ENCODE results near the gene TGM2.

Gene TGM2

GRCh38 chr20:38162878-38163875, 1.9 kb downstream of the TGM2 start:
- no peak for DNase-seq (ENCODE audit: extremely low read depth in 1 of 2, low read depth in 1 of 2)

GRCh38 chr20:38162149-38162548, 2.9 kb downstream of the TGM2 start:
- DNase-seq (ENCODE audit: extremely low read depth in 1 of 2, low read depth in 1 of 2): no peak

GRCh38 chr20:38161412-38161774, 3.7 kb downstream of the TGM2 start:
- DNase-seq (ENCODE audit: extremely low read depth in 1 of 2, low read depth in 1 of 2): no peak

- no peak for DNase-seq (ENCODE audit: extremely low read depth in 1 of 2, low read depth in 1 of 2)
These were observed 4.9 kb downstream of the TGM2 start for GRCh38 chr20:38159957-38160756.

- no peak for DNase-seq (ENCODE audit: extremely low read depth in 1 of 2, low read depth in 1 of 2)
These were observed 5.5 kb downstream of the TGM2 start for GRCh38 chr20:38159566-38159956.

- no peak for DNase-seq (ENCODE audit: extremely low read depth in 1 of 2, low read depth in 1 of 2)
These were observed 6.2 kb downstream of the TGM2 start for GRCh38 chr20:38158701-38159351.

GRCh38 chr20:38157635-38158495, 7.2 kb downstream of the TGM2 start:
- DNase-seq (ENCODE audit: extremely low read depth in 1 of 2, low read depth in 1 of 2): no peak

GRCh38 chr20:38156888-38157634, 8.0 kb downstream of the TGM2 start:
- DNase-seq (ENCODE audit: extremely low read depth in 1 of 2, low read depth in 1 of 2): no peak

- no peak for DNase-seq (ENCODE audit: extremely low read depth in 1 of 2, low read depth in 1 of 2)
These were observed 8.8 kb downstream of the TGM2 start for GRCh38 chr20:38156280-38156679.

- no peak for DNase-seq (ENCODE audit: extremely low read depth in 1 of 2, low read depth in 1 of 2)
These were observed 9.3 kb downstream of the TGM2 start for GRCh38 chr20:38155811-38156210.

- no peak for DNase-seq (ENCODE audit: extremely low read depth in 1 of 2, low read depth in 1 of 2)
These were observed 11.7 kb downstream of the TGM2 start for GRCh38 chr20:38153401-38153800.

GRCh38 chr20:38152621-38153221, 12.3 kb downstream of the TGM2 start:
- DNase-seq (ENCODE audit: extremely low read depth in 1 of 2, low read depth in 1 of 2): peak; percentile 36 to 39

GRCh38 chr20:38152175-38152620, 12.9 kb downstream of the TGM2 start:
- peak in 1 of 2 donors; percentile 5 for DNase-seq (ENCODE audit: extremely low read depth in 1 of 2, low read depth in 1 of 2)

- no peak for DNase-seq (ENCODE audit: extremely low read depth in 1 of 2, low read depth in 1 of 2)
These were observed 13.6 kb downstream of the TGM2 start for GRCh38 chr20:38151455-38151854.

GRCh38 chr20:38150335-38151170, 14.5 kb downstream of the TGM2 start:
- DNase-seq (ENCODE audit: extremely low read depth in 1 of 2, low read depth in 1 of 2): no peak

GRCh38 chr20:38148328-38149102, 16.6 kb downstream of the TGM2 start:
- DNase-seq (ENCODE audit: extremely low read depth in 1 of 2, low read depth in 1 of 2): no peak

GRCh38 chr20:38147751-38148150, 17.3 kb downstream of the TGM2 start:
- DNase-seq (ENCODE audit: extremely low read depth in 1 of 2, low read depth in 1 of 2): no peak

- no peak for DNase-seq (ENCODE audit: extremely low read depth in 1 of 2, low read depth in 1 of 2)
These were observed 17.9 kb downstream of the TGM2 start for GRCh38 chr20:38147163-38147562.
